Psoas muscle (tissue), 8 donors: ENCODE data around the gene PRMT7. TPM values are rescaled to one million over a fixed set of nuclear protein-coding genes. Genes with fewer than 3 reads are reported as not detected.

Experiments used
- ATAC-seq, 4 donors: fragments of 200-7000 bp; cut with Tn5 transposase; one replicate each; pipeline ENCODE4 v1.9.1; 2020; ENCODE audit warnings: moderate library complexity in 3 of 4, mild to moderate bottlenecking in 2 of 4
- DNase-seq, 2 donors: peaks; one replicate each; pipeline ENCODE4 v3.0.0-alpha.2; 2020
- H3K27ac ChIP-seq: fragments of 200-600 bp; one replicate; pipeline ENCODE4 v1.8.0; 2022
- H3K27me3 ChIP-seq, 3 donors: fragments of 200-600 bp in 1 of 3; one replicate each; pipeline versions ENCODE4 v1.6.1 to v1.8.0; 2013 to 2022; ENCODE audit warnings: low read length in 2 of 3, mild to moderate bottlenecking in 2 of 3, moderate library complexity in 1 of 3; ENCODE audit not compliant: insufficient read depth in 3 of 3
- H3K36me3 ChIP-seq, 2 donors: fragments of 200-600 bp in 1 of 2; one replicate each; pipeline versions ENCODE4 v1.6.1 to v1.8.0; 2013 to 2022; ENCODE audit warnings: low read depth in 1 of 2, mild to moderate bottlenecking in 1 of 2, moderate library complexity in 1 of 2; ENCODE audit not compliant: insufficient read depth in 1 of 2
- H3K4me1 ChIP-seq: fragments of 200-600 bp; one replicate; pipeline ENCODE4 v1.8.0; 2022
- H3K4me3 ChIP-seq: fragments of 200-600 bp; one replicate; pipeline ENCODE4 v1.8.0; 2022; ENCODE audit warnings: mild to moderate bottlenecking
- H3K9me3 ChIP-seq: fragments of 200-600 bp; one replicate; pipeline ENCODE4 v1.8.0; 2022
- CTCF ChIP-seq: fragments of 200-600 bp; IDR thresholded peaks from one replicate; pipeline ENCODE4 v1.8.0; 2022; ENCODE audit warnings: antibody characterized with exemption
- WGBS, 3 donors: extraction: QIAGEN DNeasy Blood & Tissue Kit; methylation state at CpG; one replicate each; pipeline versions ENCODE4 v1.1.6 to v1.1.7; 2013; 5-methylcytosine and 5-hydroxymethylcytosine counted together
- intact Hi-C, 2 donors: fragments of 100-400 bp; cut with DNase I; formaldehyde crosslinking; loops; one replicate each; pipeline versions ENCODE4 v1.11.0 to v1.14.2; 2022
- polyA plus RNA-seq, 3 donors: library from polyadenylated mRNA; stranded (reverse); fragments of 200-250 nt; gene quantifications; one replicate each; pipeline ENCODE4 v1.2.3, GENCODE V29; 2013
- total RNA-seq, 4 donors: library from RNA; stranded (reverse); fragmentation: NEBNext Ultra II Directional in 2 of 4; extraction: Animal tissue kit (Norgen Biotek cat#: 25700) in 2 of 4; gene quantifications; one replicate each; pipeline versions ENCODE4 v1.2.1 to v1.2.4, GENCODE V29; 2021 to 2023
- donor health status: healthy with polysubstance abuse.
- donor health status: DM: no; HTN: no; CAD: no; lungs with moderate emphysema.
- donor health status: Bipolar disorder and iron deficiency.
- donor health status: healthy.
- donor health status: DM: yes; HTN: yes; CAD: no.
- donor health status: DM: no; HTN: no; CAD: no.
- donor health status: DM: no; HTN: no; CAD: no.
- donor health status: DM: yes; HTN: yes; CAD: no.

PRMT7 gene
- total and polyA plus RNA-seq, 7 donors, result 18.9 to 45.1 (median 26.0) TPM

GRCh38 chr16:68362947-68363657 lies 52.3 kb downstream of the PRMT7 start:
- ATAC-seq (no peak), DNase-seq (no peak)
- Histone ChIP-seq H3K9me3 (no peaks in the 10 kb centered on the region), H3K4me1 (no peaks in the 10 kb centered on the region), H3K27ac (no peak overlapping the region), H3K36me3 (peaks cover 0 to 26% of the 10 kb centered on the region in 2 donors), H3K27me3 (no peaks in the 10 kb centered on the region), H3K4me3 (no peak overlapping the region)
- intact Hi-C loops, result loop anchor here in 1 of 2 donors (10.0 kb wide), 1 partner anchor 152 kb away; no protein-coding TSS in a partner anchor
- 74 to 79% (median 78%) methylated on average over 18 of the region's 18 CpGs for WGBS, 3 donors
- TF ChIP-seq CTCF, result no peak

GRCh38 chr16:68363658-68364521 lies 53.1 kb downstream of the PRMT7 start:
- WGBS, 3 donors, result 71 to 75% (median 72%) methylated on average over 19 to 22 of the region's 22 CpGs
- peaks cover 0 to 19% of the 10 kb centered on the region in 2 donors for H3K36me3 ChIP-seq
- H3K27ac ChIP-seq, result no peak overlapping the region
- no peaks in the 10 kb centered on the region for H3K4me1 ChIP-seq
- H3K9me3 ChIP-seq, result no peaks in the 10 kb centered on the region
- no peak for TF ChIP-seq CTCF
- intact Hi-C loops, result loop anchor here in 1 of 2 donors (10.0 kb wide), 1 partner anchor 151 kb away; no protein-coding TSS in a partner anchor
- H3K27me3 ChIP-seq, result no peaks in the 10 kb centered on the region
- no peak overlapping the region for H3K4me3 ChIP-seq
- no peak for ATAC-seq
- DNase-seq, result no peak

GRCh38 chr16:68364561-68364998 lies 53.8 kb downstream of the PRMT7 start:
- DNase-seq (no peak), ATAC-seq (no peak)
- H3K36me3 ChIP-seq, result peaks cover 0 to 12% of the 10 kb centered on the region in 2 donors
- no peak overlapping the region for H3K27ac ChIP-seq
- WGBS, 3 donors, result 71 to 74% (median 73%) methylated on average over 14 of the region's 14 CpGs
- intact Hi-C loops, result loop anchor here in 1 of 2 donors (10.0 kb wide), 1 partner anchor 150 kb away; no protein-coding TSS in a partner anchor
- no peak for TF ChIP-seq CTCF
- H3K9me3 ChIP-seq, result no peaks in the 10 kb centered on the region
- no peak overlapping the region for H3K4me3 ChIP-seq
- no peaks in the 10 kb centered on the region for H3K27me3 ChIP-seq
- H3K4me1 ChIP-seq, result no peaks in the 10 kb centered on the region

GRCh38 chr16:68365167-68365817 lies 54.5 kb downstream of the PRMT7 start:
- Histone ChIP-seq H3K4me3 (no peak overlapping the region), H3K27me3 (no peaks in the 10 kb centered on the region), H3K4me1 (no peaks in the 10 kb centered on the region), H3K27ac (no peak overlapping the region), H3K9me3 (no peaks in the 10 kb centered on the region), H3K36me3 (peaks cover 0 to 8% of the 10 kb centered on the region in 2 donors)
- TF ChIP-seq CTCF, result no peak
- DNase-seq (no peak), ATAC-seq (peak; percentile 9 to 32 (median 15))
- 39 to 58% (median 40%) methylated on average over 18 of the region's 18 CpGs for WGBS, 3 donors
- intact Hi-C loops, result loop anchor here in 1 of 2 donors (10.0 kb wide), 1 partner anchor 150 kb away; no protein-coding TSS in a partner anchor
